Panc1 (cell line): ENCODE results near the gene RXFP3. TPM values are rescaled to one million over a fixed set of nuclear protein-coding genes. Genes with fewer than 3 reads are reported as not detected.

Experiments
- ATAC-seq: fragments of 200-7000 bp; cut with Tn5 transposase; 2 replicates; pipeline ENCODE4 v1.9.1; 2020; ENCODE audit warnings: mild to moderate bottlenecking, moderate library complexity
- Bru-seq: library from RNA; stranded (reverse); fragments of 400-500 nt; gene quantifications from one replicate; lab custom pipeline; 2021; lab: Mats Ljungman, UMichigan
- BruChase-seq, 2 experiments: library from RNA; stranded (reverse); fragments of 400-500 nt; gene quantifications; one replicate each; lab custom pipeline; 2021; lab: Mats Ljungman, UMichigan
- BruUV-seq: library from RNA; stranded (reverse); fragments of 400-500 nt; replicated peaks from 2 replicates; lab custom pipeline; 2021; lab: Mats Ljungman, UMichigan
- CTCF ChIA-PET: fragments of 300-600 bp; sonication (Branson Sonifier 250); formaldehyde crosslinking; loops from one replicate; lab custom pipeline; 2022; ENCODE audit warnings: antibody characterized with exemption; lab: Charles Lee
- POLR2A ChIA-PET: fragments of 300-600 bp; sonication (Branson Sonifier 250); formaldehyde crosslinking; loops from one replicate; lab custom pipeline; 2022; ENCODE audit warnings: antibody characterized with exemption; lab: Charles Lee
- DNase-seq: peaks from one replicate; pipeline ENCODE4 v3.0.0-alpha.2; 2010; ENCODE audit warnings: low read depth, low spot score
- H3K27ac ChIP-seq: 2 replicates; pipeline ENCODE4 v1.5.1; 2011; ENCODE audit warnings: mild to moderate bottlenecking, low read length, inconsistent platforms
- H3K27me3 ChIP-seq: fragments of 200-500 bp; sonication (Bioruptor generic); 2 replicates; pipeline ENCODE4 v1.6.0; 2014; ENCODE audit warnings: low read length, inconsistent platforms; ENCODE audit not compliant: control insufficient read depth, insufficient read depth
- H3K36me3 ChIP-seq: fragments of 200-500 bp; sonication (Bioruptor generic); 2 replicates; pipeline ENCODE4 v1.5.1; 2014; ENCODE audit warnings: inconsistent platforms, mild to moderate bottlenecking, low read length, moderate library complexity; ENCODE audit not compliant: control insufficient read depth, insufficient read depth
- H3K4me1 ChIP-seq: 2 replicates; pipeline ENCODE4 v1.5.1; 2011; ENCODE audit warnings: inconsistent platforms, mild to moderate bottlenecking, low read length, moderate library complexity; ENCODE audit not compliant: control insufficient read depth, insufficient read depth
- H3K4me3 ChIP-seq, 2 experiments: 2 replicates each; pipeline ENCODE4 v1.5.1; 2011 to 2012; ENCODE audit warnings: low read depth in 2 of 2, low read length in 2 of 2, mild to moderate bottlenecking in 2 of 2, inconsistent platforms in 1 of 2, moderate library complexity in 1 of 2
- H3K9me3 ChIP-seq: fragments of 200-500 bp; sonication (Bioruptor generic); 2 replicates; pipeline ENCODE4 v1.5.1; 2014; ENCODE audit warnings: low read depth, mild to moderate bottlenecking, inconsistent platforms, low read length, moderate library complexity; ENCODE audit not compliant: control insufficient read depth, insufficient read depth
- CTCF ChIP-seq: fragments of 450-650 bp; IDR thresholded peaks from 2 replicates; pipeline ENCODE4 v1.5.1; 2017; ENCODE audit warnings: mild to moderate bottlenecking
- POLR2AphosphoS5 ChIP-seq: IDR thresholded peaks from 2 replicates; pipeline ENCODE4 v1.6.1; 2012; ENCODE audit warnings: mild to moderate bottlenecking, low read depth, low read length, moderate library complexity
- REST ChIP-seq, 2 experiments: IDR thresholded peaks; 2 replicates each; pipeline ENCODE4 v1.6.1; 2011 to 2012; ENCODE audit warnings: low read depth in 2 of 2, control low read depth in 1 of 2, low read length in 1 of 2, mild to moderate bottlenecking in 1 of 2, moderate library complexity in 1 of 2; ENCODE audit not compliant: insufficient read depth in 1 of 2
- SIN3A ChIP-seq: IDR thresholded peaks from 2 replicates; pipeline ENCODE4 v1.6.1; 2012; ENCODE audit warnings: low read depth, mild to moderate bottlenecking, low read length, moderate library complexity, borderline replicate concordance; ENCODE audit not compliant: insufficient read depth
- TCF7L2 ChIP-seq: IDR thresholded peaks from 2 replicates; pipeline ENCODE4 v1.6.1; 2011; ENCODE audit warnings: mild to moderate bottlenecking, low read depth, low read length, inconsistent platforms
- in situ Hi-C: cut with HindIII; loops from 2 replicates; pipeline ENCODE4 v1.10.0; 2016; ENCODE audit warnings: low sequenced_read_pairs, low pct_unique_long_range_greater_than_20kb
- intact Hi-C: fragments of 100-400 bp; cut with micrococcal nuclease; formaldehyde crosslinking; loops from one replicate; pipeline ENCODE4 v1.10.0; 2022; ENCODE audit not compliant: unreplicated experiment
- long read RNA-seq: library from polyadenylated mRNA; unstranded; transcript quantifications from one replicate; pipeline ENCODE4 v2.0.0, GENCODE V29; 2021; ENCODE audit not compliant: unreplicated experiment
- polyA plus RNA-seq: library from polyadenylated mRNA; unstranded; fragments of >200 nt; gene quantifications from one replicate; pipeline ENCODE4 v1.2.1, GENCODE V29; 2012; ENCODE audit warnings: missing spikeins; ENCODE audit not compliant: insufficient read length
- total RNA-seq: library from RNA; stranded (reverse); gene quantifications from one replicate; pipeline ENCODE4 v1.2.1, GENCODE V29; 2021; ENCODE audit not compliant: unreplicated experiment

RXFP3 gene
- total RNA-seq (not detected), Bru-seq, nascent RNA (not detected), BruChase-seq, experiment 1, labeled RNA remaining after a 2-hour chase (not detected), BruChase-seq, experiment 2, labeled RNA remaining after a 6-hour chase (not detected)
- polyA plus RNA-seq, result not detected
- long read RNA-seq, result 0 reads

- Histone ChIP-seq H3K27ac (no peak within 1 kb of the TSS), H3K9me3 (no peaks in the 10 kb centered on the region), H3K27me3 (peaks cover 15% of the 10 kb centered on the region), H3K36me3 (no peaks in the 10 kb centered on the region), H3K4me1 (no peaks in the 10 kb centered on the region), H3K4me3 (no peak within 1 kb of the TSS)
- ATAC-seq (no peak), DNase-seq (no peak)
- in situ Hi-C loops (no loop called here), intact Hi-C loops (loop anchor here (10.0 kb wide), 2 partner anchors 352 to 462 kb away; no protein-coding TSS in a partner anchor)
- POLR2A ChIA-PET, result no interaction called here
- CTCF ChIA-PET, result no interaction called here
- no TSS peak for BruUV-seq
- TF ChIP-seq CTCF, result no peak
- TF ChIP-seq TCF7L2, result no peak
- TF ChIP-seq POLR2AphosphoS5, result no peak
- TF ChIP-seq REST (IDR thresholded peaks at IDR 0.05; ENCODE audit: insufficient read depth in 1 of 2, low read depth in 2 of 2, low read length in 1 of 2), result no peak
- TF ChIP-seq SIN3A, result no peak
Measured at GRCh38 chr5:33936381-33937016, at the start of gene RXFP3. RXFP3 (plus strand) TSS chr5:33936386; CDS start chr5:33936741, 355 bp downstream.

- DNase-seq (no peak), ATAC-seq (no peak)
- Histone ChIP-seq H3K9me3 (no peaks in the 10 kb centered on the region), H3K27ac (no peak overlapping the region), H3K27me3 (peaks cover 3% of the 10 kb centered on the region; the same call in 1 of the 2 replicates), H3K4me3 (no peak overlapping the region), H3K4me1 (no peaks in the 10 kb centered on the region), H3K36me3 (no peaks in the 10 kb centered on the region; the same call in 1 of the 2 replicates)
- ChIA-PET CTCF (no interaction called here), POLR2A (no interaction called here)
- in situ Hi-C loops, result no loop called here
- TF ChIP-seq POLR2AphosphoS5, result no peak
- no peak for TF ChIP-seq SIN3A
- no peak for TF ChIP-seq TCF7L2
- TF ChIP-seq CTCF, result no peak
- TF ChIP-seq REST (IDR thresholded peaks at IDR 0.05; ENCODE audit: insufficient read depth in 1 of 2, low read depth in 2 of 2, low read length in 1 of 2), result no peak
- BruUV-seq, result no TSS peak
- intact Hi-C loops, result no loop called here
Measured at GRCh38 chr5:33887268-33887667, 48.9 kb upstream of the RXFP3 start.
